Activated CD4-positive, alpha-beta T cell treated with anti-CD3 and anti-CD28 coated beads for 4 hours (primary cell): Measurements from ENCODE around the gene MAG.

Experiments used
- DNase-seq, 2 donors: peaks; one replicate each; pipeline ENCODE4 v3.0.0-alpha.2; 2020

The MAG gene

DNA sequence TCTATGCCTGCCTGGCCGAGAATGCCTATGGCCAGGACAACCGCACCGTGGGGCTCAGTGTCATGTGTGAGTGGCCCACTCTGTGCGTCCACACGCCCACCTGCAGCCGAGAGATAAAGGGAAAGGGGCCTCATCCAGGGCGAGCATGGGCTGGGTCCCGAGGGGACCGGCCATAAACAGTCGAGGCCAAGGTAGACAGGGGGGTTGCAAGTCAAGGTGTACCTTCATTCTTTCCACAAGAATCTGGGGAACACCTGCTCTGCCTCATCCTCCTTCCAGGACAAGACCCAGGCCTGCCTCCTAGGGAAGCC is 8.3 kb downstream of the MAG start:
- DNase-seq: no peak

DNA sequence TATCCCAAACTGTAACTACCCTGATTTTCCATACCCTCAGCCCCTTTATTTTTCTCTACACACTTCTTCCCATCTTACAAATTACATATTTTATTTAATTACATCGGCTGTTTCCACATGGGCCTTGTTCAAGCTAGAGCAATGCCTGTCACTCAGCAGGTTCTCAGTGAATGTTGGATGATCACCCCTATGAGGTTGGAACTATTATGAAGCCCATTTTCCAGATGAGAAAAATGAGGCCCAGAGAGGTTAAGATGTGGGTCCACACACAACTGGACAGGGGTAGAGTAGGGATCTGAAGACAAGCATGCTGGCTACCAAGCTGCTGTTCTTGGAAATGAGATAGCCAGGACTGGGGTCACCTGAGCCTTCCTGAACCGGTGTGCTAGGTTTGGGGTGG is 10.0 kb downstream of the MAG start:
- DNase-seq: no peak

DNA sequence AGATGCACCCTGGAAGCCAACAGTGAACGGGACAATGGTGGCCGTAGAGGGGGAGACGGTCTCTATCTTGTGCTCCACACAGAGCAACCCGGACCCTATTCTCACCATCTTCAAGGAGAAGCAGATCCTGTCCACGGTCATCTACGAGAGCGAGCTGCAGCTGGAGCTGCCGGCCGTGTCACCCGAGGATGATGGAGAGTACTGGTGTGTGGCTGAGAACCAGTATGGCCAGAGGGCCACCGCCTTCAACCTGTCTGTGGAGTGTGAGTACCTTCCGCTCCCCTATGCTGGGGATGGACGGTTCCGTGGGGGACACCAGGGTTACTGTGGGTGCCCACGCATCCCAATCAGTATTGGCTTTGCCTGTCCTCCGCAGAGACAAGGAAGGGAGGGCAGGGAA is 10.5 kb downstream of the MAG start:
- DNase-seq: no peak

DNA sequence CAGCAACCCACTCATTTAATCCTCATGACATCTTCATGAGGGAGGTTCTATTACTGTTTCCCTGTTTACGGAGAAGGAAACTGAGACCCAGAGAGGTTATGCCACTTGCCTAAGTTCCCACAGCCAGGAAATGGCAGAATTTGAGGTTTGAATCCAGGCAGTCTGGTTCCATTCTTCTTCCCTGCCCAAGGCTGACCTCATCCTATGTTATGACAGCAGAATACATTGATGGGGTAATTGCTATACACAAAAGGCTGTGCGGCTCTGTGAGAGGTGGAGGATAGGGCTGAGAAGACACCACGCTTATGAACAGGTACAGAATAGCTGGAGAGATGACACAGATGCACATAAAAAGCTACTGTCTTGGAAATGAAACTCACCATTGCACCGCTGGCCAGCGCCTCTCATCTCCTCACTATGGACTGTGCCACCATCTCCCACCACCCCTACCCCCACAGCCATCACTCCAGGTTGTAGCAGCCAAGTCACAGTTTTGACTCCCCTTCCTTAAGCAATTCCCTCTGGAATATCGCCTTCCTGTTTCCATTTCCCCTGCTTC is 11.5 kb downstream of the MAG start:
- no peak for DNase-seq

DNA sequence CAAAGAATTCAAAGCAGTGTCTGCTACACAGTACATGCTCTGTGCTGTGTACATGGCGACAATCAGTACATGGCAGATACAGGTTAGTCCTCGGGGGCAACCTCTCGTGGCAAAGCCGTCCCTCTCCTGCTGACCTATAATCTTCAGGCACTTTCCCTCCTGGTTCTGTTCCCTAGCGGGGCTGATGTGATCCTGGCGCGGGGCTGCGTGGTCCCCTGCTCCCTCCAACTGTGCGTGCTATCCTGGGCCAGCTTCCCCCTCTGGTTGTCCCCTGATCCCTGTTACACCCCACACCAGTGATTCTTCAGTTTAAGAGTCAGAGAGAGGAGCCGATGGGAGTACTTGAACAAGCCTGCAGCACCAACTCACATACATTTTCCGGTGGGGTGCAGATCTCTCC is 12.1 kb downstream of the MAG start:
- no peak for DNase-seq

DNA sequence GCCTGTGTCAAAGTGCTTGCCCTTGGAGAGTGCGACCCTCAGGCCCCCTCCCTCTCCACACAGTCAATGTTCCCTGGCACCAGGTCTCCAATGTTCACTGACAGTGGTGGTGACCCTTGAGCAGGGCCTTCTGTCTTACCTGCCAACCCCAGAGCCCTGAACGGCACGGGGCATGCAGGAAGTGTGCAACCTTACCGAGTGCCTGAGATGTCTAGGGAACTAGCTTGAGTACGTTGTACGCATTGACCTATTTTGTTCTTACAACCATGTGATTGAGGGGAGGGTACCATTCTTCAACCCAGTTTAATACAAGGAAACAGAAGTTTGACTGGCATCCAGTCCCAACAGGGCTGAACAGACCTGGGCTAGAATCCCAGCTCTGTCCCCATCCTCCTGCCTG is 13.2 kb downstream of the MAG start:
- DNase-seq: no peak

DNA sequence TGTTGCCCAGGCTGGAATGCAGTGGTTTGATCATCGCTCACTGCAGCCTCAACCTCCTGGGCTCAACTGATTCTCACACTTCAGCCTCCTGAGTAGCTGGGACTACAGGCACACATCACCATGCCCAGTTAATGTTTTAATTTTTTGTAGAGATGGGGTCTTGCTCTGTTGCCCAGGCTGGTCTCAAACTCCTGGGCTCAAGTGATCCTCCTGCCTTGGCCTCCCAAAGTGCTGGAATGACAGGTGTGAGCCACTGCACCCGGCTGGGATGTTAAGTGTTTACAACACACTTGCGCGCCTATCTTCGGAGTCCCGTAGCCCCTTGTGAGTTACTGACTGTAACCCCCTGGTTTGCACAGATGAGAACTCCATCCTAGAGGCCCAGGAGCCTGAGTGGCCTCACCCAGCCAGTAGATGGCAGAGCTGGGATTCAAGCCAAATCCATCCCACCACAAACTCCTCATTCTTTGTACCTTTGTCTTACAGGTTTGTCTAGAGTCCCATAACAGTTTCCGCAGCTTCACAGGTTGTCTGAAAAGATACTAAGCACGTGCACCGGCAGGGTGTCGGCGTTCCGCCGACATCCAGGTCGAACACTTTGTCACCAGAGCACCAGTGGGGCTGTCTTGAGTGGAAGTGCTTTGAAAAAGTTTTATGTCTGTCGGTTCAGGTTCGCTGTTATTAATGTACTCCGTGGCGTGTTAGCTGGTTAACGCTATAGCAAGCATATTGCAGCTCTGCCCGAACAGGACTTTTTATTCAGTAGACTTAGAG is 14.7 kb downstream of the MAG start:
- no peak for DNase-seq

DNA sequence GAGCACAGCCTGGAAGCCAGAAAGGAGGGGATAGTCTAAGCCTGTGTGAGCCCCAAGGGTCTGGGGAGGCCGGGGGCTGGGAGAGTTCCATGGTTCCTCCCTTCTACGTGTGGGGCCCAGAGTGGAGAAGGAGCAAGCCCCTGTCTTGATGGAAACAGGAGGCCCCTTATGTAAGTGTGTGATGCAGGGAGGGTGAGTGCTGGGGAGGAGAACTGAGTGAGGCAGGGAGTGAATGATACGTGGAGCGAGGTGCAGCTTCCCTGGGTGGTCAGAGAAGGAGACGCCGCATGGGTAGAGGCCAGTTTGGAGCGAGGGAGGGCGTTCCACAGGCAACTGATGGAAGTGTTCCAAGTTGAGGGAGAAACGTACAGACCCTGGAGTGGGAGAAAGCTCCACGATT is 16.0 kb downstream of the MAG start:
- no peak for DNase-seq

DNA sequence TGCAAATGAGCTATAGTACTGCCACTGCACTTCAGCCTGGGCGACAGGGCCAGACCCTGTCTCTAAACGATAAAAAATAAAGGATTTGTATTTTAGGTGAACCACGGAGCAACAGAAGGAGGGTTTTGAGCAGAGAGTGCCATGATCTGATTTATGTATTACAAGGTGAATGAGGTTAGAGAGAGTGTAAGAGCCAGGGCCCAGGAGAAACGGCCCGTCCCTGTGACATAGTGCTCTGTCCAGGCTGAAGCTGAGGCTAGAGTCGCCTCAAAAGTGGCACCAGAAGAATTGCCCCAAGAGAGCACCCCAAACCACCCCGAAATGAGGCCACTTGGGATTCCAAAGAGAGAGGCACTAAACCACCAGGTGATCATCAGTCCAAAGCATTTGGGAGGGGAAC is 16.9 kb downstream of the MAG start:
- DNase-seq: no peak

DNA sequence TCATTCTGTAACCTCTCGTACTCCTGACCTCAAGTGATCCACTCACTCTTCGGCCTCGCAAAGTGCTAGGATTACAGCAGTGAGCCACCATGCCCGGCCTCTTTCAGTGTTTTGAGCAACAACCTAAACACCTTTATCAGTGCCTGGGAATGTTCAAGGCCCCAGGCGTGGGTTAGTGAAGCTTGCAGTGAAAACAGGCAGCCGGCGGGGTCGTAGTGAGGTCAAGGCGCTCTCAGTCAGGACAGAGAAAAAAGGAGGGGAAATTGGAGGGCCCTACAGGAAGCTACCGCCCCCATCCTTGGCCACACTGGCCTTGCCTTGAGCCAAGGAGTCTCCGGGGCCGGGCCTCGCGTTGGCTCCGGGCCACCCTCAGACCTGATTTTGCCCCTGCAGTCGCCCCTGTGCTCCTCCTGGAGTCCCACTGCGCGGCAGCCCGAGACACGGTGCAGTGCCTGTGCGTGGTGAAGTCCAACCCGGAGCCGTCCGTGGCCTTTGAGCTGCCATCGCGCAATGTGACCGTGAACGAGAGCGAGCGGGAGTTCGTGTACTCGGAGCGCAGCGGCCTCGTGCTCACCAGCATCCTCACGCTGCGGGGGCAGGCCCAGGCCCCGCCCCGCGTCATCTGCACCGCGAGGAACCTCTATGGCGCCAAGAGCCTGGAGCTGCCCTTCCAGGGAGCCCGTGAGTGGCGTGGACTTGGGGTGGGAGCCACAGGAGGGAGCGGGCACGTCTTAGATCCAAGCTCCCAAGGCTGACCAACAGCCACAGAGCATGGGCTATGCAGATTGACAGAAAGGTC is 17.7 kb downstream of the MAG start:
- DNase-seq: no peak

DNA sequence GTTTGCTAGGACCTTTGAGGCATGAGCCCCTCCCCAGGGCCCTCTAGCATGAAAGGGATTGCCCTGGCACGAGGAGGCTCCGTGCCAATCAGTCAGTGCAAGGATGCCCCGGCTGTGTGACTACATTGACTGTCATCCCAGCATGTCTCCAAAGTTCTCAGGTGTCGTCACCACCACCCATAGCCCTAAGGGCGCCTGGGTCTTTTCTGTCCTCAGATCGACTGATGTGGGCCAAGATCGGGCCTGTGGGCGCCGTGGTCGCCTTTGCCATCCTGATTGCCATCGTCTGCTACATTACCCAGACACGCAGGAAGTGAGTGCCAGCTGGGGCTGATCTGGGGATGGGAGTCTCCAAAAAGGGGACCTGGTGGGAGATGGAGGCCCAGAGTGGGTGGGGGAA is 18.4 kb downstream of the MAG start:
- DNase-seq: no peak

DNA sequence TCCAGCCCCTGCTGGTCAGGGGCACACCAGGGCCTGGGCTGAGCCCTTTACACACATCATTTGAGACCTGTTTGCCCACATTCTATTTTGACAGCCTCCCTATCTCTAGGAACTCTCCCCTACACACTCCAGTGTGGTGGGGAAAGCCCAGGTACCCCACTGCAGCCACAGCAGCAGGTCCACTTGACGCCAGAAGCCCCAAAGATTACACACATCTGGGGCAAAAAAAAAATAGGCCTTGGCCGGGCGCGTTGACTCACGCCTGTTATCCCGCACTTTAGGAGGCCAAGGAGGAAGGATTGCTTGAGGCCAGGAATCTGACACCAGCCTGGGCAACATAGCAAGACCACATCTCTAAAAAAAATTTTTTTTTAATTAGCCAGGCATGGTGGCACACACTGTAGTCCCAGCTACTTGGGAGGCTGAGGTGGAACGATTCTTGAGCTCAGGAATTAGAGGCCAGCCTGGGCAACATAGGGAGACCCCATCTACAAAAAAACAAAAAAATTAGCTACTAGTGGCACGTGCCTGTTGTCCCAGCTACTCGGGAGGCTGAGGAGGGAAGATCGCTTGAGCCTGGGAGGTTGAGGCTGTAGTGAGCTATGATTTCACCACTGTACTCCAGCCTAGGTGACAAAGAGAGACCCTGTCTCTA is 19.0 kb downstream of the MAG start:
- no peak for DNase-seq

DNA sequence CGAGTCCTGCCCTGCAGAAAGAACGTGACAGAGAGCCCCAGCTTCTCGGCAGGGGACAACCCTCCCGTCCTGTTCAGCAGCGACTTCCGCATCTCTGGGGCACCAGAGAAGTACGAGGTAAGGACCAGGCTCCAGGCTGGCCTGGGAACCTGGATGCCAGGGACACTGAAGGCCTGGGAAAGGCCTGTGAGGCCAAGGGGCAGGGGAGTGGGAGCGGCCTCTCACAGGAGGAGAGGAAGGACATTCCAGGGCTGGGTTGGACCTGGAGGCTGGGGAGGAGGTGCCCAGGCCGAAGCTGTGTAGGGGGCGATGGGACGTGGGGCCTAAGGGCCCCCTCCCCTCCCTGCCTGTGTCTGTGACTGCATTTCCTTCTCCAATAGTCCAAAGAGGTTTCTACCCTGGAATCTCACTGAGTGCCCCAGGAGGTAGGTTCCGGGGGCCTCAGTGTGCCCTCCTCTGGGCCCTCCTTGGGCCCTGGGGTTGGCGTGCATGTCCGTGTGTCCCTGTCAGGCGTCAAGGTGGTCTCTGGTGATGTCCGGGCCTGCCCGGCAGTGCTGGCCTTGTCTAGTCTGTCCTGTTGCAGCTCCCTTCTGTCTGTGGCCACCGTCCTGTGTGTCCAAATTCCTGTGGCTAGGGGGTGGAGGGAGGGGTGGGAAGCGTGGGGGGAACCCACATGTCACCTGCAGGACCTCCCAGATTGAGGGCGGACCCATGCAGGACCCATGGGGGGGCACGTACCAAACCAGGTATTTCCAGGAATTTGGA is 20.1 kb downstream of the MAG start:
- DNase-seq: no peak

DNA sequence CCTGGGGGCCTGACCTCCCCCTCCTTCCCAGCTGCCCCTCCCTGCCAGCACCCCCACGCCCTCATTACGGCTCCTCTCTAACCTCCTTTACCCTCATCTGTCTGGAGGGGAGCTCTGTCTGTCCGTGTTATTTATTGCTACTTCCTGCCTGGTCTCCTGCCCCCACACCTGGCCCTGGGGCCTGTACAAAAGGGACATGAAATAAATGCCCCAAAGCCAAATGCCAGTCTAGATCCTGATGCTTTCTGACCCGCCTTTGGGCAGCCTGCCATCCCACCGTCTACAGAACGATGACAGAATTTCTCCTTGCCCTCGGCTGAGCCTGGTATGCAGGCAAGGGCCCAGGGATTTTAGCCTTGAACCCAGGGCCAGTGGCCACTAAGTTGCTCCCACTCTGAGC is 21.6 kb downstream of the MAG start:
- no peak for DNase-seq

DNA sequence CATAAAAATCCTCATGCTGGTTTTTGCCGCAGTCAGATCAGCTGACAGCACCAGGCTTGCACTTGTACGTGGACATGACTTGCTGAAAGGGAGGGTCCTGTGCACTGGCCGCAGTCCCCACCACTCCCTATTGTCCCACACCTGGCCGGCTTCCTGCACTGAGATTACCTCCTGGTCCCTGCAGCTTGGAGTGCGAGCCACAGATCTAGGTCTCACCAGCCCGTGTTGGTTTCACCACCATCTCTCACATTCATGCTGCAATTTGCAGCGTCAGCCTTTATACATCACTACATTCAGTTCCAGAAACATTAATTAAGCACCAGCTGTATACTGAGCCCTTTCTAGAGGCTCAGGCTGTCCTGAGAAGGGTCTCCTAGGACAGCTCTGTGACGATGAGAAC is 22.1 kb downstream of the MAG start:
- DNase-seq: no peak

DNA sequence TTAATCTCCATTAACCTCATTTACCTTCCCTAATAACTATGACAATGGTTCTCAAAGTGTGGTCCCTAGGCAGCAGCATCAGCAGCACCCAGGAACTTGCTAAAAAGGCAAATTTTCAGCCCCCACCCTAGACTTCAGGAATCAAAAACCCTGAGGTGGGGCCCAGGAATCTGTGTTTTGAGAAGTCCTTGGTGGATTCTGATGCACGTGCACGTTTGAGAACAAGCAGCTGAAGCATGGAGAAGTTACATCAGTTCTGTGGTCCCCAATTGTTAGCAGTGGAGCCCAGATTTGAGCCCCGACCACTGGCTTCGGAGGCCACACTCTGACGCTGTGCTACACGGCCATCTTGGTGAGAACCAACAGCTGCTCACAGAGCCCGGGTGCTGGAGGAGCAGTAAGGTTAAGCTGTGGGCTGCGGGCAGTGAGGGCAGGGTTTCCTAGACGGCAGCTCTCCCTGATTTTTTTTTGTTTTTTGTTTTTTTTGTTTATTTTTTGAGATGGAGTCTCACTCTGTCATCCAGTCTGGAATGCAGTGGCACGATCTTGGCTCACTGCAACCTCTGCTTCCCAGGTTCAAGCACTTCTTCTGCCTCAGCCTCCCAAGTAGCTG is 23.0 kb downstream of the MAG start:
- DNase-seq: no peak

DNA sequence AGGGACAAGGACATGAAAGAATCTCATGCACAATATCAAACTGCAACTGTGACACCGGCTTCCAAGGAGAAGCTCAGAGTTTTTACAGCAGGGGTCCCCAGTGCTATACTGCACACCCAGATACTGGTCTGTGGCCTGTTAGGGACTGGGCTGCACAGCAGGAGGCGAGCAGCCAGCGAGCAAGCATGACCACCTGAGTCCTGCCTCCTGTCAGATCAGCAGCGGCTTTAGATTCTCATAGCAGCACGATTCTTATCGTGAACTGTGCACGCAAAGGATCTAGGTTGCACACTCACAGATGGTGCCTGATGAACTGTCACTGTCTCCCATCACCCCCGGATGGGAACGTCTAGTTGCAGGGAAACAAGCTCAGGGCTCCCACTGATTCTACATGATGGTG is 23.9 kb downstream of the MAG start:
- no peak for DNase-seq

DNA sequence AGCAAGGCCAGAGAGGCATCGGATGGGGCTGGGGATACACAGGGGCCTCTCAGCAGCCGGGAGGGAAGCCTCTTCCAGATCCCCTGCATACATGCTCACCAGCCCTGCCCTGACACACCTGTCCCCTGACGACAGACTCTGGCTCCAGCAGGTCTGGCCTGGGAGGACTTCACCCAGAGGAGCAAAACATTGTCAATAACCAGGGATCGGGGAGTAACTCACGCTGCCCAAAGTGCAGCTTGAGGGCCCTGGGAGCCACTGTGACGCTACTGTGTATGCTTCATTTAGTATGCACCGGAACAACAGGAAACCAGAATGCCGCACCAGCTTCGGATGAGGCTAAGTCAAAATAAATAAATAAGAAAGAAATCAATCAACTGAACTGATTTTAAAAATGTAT is 24.6 kb downstream of the MAG start:
- no peak for DNase-seq

DNA sequence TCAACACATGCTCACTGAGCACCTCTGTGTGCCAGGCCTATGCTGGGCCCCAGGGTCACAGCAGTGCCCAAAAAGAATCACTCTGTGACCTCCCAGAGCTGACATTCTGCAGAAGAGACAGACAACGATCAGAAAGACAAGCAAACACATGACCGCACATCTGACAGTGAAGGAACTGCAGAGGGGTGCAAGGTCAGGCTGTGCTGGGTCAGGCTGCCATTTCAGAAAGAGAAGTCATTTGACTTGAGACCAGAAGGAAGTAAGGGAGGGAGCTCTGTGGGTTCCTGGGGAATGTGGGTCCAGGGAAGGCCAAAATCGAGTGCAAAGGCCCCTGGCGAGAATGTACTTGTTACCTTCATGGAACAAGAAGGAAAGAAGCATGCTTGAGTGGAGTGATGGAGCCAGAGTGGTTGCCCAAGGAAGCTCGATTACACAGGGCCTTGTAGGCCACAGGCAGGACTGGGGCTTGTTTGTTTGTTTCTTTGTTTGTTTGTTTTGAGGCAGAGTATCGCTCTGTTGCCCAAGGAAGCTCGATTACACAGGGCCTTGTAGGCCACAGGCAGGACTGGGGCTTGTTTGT is 25.6 kb downstream of the MAG start:
- no peak for DNase-seq

DNA sequence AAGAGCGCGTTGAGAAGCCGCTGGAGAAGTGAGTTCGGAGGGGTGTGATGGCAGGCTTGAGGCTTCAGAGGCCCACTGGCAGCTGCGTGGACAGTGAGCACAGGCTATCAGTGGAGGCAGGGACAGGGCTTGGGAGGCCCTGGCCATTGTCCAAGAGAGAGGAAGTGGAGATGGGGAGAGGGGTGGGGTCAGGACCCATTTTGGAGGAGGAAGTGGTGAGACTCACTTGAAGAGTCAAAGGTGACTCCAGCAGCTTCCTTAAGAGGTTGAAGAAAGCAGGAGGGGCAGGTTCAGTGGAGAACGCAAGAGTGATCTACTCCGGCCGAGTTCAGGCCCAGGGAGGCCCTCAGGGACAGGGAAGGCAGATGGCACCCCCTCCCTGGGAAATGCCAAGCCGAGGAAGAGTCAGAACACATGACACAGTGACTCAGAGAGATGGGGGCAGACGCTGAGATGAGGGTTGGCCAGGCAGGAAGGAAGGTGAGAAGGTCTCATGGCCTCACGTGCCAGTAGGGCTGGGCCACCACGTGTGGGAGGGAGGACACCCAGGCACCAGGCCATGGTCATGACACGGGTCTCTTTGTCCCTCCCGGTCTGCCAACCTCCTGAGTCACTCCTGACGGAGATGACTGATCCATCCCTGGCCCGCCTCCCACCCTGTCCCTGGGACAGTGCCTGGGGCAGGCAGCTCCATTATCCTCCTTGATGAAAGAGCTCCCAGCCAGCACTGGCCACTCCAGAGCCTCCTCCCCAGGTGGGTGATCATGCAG is 26.9 kb downstream of the MAG start:
- no peak for DNase-seq

DNA sequence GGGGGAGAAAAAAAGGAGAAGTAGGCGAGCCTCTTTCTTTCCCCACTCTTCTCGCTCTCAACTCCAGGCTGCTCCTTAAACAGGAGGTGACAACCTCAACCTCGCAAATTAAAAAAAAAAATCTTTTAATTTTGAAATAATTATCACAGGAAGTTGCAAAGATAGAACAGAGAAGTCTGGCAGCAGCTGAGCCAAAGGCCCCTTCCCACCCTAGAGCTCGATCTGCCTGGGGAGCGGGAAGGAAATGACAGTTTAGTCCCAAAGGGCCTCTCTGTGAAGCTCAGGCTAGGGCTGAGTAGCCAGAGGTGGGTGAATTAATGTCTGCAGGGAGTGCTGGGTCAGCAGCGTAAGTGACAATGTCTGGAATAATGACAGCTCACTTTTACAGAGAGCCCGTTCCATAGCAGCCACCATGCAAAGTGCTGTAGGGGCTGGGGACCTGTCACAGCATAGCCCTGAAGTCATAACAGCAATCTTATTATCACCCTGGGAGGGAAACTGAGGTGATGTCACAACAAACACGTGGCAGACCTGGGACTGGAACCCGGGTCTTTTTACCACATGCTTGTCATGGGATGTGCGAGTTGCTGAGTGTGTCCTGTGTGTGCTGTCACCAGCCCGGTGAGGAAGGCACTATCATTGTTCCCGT is 28.2 kb downstream of the MAG start:
- DNase-seq: no peak
